Measurements from ENCODE around the gene FHOD3.
"Not testable (repeated sequence)": the region's sequence is repeated elsewhere in the genome, so short reads cannot be mapped to it uniquely, and the experiment has no call there.

FHOD3 gene

DNA sequence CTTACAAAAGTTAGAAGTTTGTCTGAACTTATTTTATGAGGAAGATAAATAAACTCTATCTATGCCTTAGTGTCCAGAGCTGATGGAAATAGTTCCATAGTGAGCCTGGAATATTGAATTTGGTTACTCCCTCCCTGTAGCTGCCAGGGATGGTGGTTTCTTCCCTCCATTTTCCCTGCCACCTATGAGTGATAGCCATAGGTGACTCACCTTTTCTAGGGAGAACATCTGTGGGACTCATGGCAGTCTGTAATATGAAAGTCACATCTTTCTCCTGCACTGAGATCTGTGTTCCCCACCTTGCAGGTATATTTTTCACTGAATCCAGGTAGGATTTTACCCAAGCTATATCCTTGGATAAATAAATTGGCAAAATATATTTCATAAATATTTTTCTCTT, 382.5 kb downstream of the FHOD3 start:
- no peak for DNase-seq

DNA sequence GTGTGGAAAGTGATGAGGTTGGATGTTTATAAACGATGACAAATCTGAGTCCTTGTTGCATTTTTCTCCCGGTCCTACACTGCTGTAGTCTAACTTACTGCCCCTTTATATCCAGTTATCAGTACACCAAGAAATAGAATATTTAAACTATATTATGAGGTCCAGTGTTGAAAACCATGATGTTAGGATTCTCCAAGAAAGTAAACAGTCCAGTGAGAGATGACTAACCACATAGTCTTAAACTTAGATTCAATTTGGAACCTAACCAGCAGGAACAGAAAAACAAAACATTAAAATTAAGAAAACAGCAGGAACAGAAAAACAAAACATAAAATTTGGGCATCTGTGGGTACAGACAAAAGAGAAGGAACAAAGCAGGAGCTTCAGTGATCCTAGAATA, 388.1 kb downstream of the FHOD3 start:
- no peak for DNase-seq

DNA sequence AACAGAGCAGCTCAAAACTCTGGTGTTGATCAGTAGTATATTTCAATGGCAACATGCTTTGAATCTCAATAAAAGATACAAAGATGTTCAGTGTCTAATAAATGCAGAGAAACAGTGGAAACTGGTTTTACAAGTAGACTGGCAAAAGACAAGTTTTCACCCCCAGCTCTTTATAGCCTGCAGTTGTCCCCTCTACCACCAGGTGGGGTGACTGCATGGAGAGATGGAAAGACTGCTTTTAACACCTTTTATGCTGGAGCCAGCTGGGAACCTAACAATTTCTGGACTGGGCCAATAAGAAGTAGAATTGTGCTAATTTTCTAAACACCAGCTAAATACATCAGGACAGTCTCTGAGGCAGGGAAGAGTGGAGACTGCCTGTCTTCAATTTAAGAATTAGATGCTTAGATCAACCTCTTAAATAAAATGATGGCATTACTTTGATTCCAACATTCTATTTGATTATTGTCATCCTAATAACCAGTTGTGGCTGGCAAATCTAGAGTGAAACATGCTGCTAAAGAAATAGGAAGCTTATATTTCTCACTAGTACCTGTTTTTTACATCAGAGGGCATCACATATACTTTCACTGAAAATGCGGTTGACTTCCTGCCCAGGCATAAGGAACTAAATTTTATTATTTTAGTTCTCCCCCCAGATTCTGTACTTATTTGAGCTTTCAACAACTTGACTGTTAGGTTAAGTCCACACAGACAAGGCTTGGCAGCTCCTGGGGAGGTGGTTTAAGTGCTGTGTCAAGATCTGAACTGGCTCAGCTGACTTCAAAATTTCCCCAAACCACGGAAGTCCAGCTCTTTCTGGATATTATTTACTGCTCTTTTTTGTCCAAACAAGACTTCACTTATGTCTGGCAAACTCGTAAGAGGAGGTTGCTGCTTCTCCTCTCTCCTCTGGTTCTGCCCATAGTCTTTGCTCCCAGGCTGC, 390.8 kb downstream of the FHOD3 start:
- DNase-seq = peak; percentile 39

DNA sequence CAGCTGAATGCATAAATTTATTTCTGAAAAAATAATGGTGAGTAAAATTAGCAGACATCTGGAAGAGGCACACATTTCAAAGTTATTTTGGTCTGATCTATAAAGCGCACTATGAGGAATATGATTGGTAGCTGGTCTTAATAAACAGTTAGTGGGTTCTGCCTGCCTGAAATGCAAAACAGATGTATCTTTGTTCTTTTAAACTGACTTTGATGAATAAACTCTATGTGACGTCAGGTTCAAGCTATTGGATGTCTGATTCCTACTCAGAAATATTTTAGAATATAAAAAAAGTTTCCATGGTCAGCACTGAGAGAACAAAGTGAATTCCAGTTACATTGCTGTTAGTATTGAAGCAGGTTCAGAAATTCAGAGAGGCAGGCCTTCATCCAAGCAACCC, 394.9 kb downstream of the FHOD3 start:
- DNase-seq = no peak

DNA sequence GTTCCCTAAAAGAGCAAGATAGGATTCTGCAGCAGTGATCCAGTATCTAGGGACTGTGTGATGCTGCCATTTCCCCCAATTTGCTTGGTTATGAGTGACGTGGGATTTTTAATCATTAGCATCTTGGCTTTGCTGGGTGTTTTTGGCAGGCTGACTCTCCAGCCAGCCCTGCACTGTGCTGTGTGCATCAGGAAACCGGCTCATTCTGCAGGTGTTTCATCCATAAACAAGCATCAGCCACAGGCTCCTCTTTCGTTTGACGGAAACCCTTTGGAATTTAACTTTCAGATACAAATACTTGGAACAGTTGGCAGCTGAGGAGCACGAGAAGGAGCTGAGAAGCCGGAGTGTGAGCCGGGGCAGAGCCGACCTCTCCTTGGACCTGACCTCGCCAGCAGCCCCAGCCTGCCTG, 395.4 kb downstream of the FHOD3 start:
- no peak for DNase-seq

DNA sequence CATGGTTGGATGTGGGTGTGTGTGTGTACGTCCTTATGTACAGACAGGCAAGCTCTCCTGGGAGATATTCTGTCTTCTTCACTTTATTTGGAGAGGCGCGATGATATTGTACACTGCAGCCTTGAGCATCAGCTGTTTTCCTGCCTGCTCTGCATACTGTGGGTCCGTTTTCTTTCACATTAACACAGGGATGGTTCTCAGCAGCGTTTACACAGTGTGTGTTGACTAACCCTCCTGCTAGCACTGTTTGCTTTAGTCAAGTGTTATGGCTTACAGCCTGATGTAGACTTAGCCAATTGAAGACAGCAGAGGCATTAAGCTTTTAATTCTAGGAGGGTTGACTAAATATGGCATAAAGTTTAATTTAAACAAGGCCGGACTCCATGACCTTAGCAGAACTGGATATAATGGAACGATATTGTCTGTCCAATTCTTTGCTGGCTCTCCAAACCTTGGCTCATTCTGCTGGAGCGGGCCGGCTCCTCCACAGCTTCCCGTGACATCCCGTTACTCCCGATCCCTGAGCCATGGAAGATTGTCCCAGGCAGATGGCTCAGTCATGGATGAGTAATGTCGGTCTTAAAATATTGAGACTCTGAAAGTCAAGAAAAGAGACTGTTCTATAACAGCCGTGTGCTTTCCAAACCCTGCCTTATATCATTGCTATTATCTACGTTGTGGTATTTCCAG, 396.6 kb downstream of the FHOD3 start:
- DNase-seq = no peak

DNA sequence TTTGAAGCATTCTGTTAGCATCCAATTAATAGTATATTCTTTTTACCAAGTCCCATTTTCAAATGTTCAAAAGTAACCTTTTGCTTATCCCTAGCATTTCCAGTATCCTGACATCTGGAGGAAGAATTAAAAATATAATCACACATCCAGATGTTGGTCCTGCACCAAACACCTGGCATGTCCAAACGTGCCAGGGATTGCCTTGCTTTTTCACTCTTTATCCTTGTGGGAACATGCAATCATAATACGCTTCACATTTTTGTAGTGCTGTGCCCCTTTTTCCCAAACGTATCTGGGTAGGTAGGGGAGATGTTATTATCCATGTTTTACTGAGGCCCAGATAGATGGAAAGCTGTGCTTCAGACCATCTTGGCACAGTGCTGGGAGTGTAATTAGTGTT, 398.3 kb downstream of the FHOD3 start:
- no peak for DNase-seq

DNA sequence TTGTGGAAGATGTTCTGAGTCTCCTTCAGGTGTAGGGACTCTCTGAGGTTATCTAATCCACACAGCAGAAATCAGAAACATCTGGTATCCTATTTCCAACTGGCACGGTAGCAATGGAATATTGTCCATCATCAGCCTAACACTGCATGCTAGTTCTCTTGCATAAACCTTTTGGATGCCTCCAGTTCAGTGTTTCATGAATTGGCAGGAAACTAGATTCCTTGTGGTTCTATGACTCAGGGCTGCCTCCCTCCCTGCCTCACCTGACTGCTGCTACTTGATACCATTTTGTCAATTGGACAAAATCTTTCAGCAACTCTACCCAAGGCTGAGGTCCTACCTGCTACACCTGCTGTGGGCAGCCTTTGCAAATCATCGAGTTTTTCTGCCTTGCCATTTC, 400.4 kb downstream of the FHOD3 start:
- DNase-seq = no peak

DNA sequence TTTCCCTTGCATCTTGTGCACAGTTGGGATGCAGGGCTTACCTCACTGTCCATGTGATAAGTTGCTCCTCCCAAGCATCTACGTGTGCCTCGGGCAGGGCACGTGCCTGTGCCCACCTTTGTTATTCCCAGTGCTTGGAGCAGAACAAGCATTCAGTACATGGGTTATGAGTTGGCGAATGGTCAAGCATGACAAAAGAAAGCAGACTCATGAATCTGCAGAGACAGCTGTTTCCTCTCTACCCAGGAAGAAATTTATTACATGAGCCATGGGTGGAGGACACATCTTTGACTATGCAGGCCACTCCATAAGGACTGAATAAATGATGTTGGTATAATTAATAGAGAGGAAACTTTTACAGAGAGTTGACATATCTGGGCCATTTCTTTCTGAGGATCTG, 403.4 kb downstream of the FHOD3 start:
- no peak for DNase-seq

DNA sequence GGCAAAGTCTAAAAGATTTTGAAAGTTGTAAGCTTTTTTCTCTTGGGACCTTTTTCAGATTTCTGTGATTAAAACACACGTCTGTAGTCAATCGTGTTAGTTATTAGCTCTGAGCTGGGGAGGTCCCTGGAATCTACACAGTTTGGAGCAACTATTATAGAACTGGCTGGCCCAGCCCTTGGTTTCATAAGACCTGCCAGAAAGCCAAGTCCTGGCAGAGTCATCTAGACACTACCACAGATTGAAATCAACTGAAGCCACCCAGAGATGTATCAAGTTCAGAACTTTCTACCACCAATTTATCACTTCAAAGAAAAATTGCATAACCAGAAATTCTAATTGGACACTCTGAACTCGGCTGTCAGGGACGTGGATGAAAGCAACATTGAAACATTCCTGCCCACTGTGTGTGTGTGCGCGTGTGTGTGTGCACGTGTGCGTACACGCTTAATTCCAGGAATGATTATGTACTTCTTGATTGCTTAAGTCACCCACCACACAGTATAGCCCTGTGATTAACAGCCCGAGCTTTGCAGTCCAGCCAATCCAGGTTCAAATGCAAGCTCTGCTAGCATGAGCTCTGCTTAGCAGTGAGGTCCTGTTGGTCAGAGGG, 405.0 kb downstream of the FHOD3 start:
- DNase-seq = no peak

DNA sequence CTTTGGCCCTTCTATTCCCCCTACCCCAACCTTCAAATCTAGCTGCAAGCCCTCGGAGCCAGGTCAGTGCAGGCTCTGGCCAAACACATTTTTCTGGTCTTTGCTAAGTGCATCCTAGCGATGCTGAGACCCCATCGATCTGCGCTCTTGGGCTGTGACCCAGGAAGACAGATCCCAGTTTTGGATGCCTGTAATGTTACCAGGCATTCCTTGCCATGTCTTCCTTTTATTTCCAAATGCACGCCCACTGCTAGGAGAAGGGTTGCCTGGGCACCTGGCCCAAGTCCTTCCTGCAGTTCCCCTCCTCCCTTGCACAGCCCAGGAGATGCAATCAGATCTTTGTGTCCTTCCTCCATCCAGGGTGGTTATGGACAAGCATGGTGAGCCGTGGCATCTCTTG, 406.6 kb downstream of the FHOD3 start:
- no peak for DNase-seq

DNA sequence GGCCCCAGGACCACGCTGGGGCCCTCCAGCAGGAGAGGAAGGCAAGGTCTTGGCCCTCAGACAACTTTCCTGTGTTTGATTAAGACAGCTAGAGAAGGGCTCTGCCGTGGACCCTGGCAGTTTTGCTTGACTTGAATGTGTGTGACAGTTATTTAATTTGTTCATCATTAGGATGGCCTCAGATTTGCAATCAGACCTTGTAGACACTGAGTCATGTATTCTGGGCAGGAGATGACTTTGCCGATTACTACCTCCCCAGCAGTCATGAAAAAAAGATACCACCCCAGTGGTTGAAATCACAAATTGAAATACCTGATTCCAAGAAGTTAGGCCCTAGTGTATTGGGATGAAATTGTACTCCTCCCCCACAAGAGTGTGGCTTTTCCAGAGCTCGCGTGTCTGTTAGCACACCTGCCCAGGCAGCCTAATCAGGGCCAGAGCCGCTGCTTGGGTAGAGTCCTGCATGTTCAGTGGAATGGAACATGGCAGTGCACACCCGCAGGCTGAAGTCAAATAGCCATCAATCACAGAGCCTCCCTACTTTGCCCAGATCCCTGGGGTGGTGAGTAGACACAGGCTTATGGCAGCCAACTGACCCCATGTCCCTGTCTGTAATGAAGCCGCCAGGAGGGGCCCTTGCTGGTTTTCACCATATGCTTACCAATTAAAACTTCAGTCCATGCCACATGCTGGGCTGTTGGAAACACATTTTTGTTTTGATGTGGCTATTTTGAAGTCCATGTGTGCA, 408.8 kb downstream of the FHOD3 start:
- DNase-seq = no peak

DNA sequence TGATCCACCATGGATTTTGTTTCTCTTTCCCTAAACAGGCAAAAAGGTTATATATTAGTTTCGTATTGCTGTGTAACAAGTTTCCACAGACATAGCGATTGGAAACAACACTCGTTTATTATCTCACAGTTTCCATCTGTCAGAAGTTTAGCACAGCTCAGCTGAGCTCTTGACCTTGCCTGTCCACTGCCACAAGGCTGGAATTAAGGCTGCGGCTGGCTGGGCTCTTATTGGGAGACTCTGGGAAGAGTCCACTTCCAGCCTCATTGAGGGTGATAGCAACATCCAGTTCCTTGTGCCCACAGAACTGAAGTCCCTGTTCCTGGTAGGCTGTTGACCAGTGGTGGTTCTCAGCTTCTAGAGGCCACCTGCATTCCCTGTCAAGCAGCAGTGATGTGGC, 410.9 kb downstream of the FHOD3 start:
- DNase-seq = no peak

DNA sequence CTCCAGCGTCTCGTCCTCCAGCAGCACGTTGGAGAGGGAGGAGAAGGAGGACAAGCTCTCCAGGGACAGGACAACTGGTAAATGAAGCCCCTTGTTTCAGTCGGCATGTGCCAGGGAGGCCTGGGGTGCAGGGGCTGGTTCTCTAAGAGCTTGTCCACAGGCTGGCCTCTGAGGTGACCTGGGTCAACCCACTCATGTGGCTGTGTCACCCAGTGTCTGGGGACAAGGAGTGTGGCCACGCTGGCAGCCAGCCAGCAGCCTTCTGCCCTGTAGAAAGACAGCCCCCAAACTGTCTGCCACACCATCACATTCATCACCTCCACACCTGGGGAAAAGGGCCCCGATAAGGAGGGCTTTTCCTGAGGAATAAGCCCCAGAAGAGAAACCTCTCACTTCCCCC, 411.8 kb downstream of the FHOD3 start:
- DNase-seq = no peak

DNA sequence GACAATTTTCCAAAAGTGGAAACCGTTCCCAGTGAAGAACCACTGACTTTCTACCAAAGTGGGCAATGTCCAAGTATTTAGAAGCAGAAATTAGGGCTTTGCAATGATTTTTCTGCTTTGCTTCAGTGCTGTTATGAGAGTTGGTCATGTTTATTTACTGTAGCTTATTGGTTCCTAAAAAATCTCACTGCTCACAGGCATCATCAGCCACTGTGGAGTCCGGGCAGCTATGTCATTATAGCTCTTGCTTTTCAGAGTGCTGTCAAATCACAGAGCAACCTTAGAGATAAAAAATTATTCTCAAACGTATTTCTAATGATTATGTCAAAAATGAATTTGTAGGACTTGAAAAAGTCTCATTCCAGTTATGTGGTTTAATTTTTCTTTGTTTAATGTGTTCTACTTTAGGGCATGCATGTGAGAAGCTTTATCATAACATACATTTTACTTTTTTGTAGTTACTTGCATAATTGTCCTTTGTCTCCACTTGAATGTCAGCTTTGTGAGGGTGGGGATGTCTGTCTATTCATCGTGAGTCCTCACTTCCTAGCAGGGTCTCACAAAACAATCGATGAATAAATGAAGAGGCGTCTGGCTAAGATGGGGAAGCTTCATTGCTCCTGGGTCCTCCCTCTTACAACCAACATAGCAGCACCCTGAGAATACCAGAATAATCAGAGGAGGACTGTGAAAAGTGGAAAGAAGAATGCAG, 413.7 kb downstream of the FHOD3 start:
- no peak for DNase-seq

DNA sequence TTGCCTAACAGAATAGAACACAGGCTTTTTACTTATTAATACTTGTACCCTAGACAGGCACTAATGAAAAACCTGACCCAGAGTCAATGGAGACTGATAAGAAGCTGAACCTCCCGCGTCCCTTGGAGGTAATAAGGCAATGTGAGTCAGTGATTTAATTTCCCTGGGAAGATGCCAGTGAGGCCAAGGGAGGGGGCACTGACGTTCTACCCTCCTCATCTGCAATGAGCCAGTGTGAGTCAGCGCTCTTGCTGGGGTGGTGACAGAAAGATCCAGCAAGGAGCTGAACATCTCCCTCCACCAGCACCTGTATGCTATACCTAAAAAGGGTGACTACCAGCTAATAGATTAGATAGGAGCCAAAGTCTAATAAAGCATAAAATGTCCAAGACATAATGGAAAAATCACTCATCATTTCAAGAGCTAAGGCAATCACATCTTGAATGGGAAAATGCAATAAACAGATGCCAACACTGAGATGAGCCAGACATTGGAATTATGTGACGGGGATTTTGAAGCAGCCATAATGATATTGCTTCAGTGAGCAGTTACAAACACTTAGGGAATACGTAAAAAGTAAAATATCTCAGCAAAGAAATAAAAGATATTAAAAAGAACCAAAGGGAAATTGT, 414.4 kb downstream of the FHOD3 start:
- no peak for DNase-seq

DNA sequence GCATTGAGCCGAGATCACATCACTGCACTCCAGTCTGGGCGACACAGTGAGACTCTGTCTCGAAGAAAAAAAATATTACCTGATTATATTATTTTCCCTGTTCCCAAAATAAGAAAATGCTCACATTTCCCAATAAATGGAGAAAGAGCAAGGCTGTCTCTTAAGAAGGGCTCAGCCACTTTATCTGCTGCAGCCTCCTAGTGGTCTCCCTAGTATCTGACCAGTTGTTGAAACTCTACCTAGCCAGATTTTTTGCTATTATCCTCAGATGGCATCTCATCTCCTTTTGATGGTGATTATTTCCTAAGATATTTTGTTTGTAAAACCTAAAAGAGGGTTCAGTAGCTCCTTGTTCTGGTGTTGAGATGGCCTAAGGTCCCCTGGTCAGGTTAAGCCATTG, 417.0 kb downstream of the FHOD3 start:
- no peak for DNase-seq

DNA sequence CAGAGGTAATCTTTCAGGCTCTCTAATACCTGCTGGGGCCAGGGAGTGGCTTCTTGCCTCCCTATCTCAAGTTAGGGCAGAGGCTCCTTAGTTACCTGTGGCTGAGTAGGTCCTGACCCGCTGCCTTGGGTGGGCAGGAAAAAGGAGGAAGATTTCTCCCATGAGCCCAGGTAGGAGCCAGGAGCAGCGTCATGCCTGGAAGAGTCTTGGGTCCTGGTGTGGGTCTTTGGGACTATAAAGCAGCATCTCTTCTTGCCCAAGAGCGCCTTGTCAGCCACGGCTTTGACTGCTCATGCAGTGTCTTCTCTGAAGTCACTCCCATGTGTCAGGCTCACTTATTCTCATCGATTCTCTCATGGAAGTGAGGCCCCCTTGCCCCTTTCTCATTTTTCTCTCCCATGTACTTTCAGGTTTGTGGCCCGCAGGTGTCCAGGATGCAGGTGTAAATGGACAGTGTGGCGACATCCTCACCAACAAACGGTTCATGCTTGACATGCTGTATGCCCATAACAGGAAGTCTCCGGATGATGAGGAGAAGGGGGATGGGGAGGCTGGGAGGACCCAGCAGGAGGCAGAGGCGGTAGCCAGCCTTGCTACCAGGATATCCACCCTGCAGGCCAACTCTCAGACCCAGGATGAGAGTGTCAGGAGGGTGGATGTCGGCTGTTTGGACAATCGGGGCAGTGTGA, 420.1 kb downstream of the FHOD3 start:
- DNase-seq = no peak

DNA sequence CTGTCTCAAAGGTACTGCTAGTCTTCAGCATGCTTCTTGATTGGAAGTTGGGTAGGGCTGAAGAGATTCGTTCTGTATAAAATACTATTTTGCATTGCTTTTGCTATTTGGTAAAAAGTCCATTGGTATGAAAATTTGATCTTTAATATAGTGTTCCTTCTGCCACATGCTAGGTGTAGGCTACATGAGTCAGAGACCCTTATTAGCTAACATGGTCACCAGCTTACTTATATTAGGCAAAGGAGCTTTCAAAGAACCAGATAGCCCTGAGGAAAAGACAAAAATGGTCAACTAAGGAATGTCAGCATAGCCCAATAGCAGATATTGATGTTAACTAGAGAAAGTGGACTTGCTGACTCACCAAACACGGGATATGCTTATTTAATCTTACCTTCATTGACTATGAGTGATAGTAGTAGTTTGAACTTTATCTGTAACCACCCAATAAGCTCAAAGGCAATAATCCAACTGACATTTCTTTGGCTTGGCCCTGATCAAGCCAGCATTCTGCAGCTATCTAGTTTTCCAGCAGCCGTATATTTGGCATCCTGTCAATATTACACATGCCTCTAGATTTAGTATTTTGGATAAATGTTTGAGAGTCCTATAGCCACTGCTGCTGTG, 421.3 kb downstream of the FHOD3 start:
- no peak for DNase-seq

DNA sequence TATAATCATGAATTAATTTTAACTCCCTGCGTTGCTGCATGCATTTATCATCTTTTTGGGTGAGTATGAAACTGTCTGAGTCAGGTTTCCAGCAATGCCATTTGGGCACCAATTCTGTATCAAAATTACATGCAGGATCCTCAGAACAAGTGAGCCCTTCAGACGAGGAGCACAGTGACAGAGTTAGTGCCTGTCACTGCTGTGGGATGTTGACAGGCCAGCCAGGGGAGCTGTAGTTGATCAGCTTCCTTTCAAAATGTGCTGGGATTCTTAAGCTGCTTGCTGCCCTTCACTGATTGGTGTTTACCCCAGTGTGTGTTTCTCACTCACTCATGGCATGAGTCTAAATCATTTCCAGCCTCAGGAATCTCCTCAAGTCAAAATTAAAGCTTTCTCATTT, 422.1 kb downstream of the FHOD3 start:
- DNase-seq = no peak

DNA sequence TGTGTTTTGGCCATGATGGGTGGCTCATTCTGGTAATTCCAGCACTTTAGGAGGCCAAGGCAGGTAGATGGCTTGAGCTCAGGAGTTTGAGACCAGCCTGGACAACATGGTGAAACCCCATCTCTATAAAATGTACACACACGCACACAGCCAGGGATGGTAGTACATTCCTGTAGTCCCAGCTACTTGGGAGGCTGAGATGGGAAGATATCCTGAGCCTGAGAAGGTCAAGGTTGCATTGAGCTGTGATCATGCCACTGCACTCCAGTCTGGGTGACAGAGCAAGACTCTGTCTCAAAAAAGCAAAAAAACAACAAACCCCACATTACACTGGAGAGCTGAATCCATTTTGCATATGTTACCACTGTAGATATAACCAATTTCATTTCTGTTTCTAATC, 423.8 kb downstream of the FHOD3 start:
- DNase-seq = not testable (repeated sequence)

All from activated naive CD4-positive, alpha-beta T cell treated with anti-CD3 and anti-CD28 coated beads, Interleukin-2, amount 50 U/mL, for 16 hours (primary cell).